Tibial nerve (tissue), 4 donors: ENCODE results near the gene GCNT3. TPM values are rescaled to one million over a fixed set of nuclear protein-coding genes. Genes with fewer than 3 reads are reported as not detected.
A peak's percentile ranks its signal among the peaks of the same experiment; 100 is the strongest.
"Not testable (repeated sequence)": the region's sequence is repeated elsewhere in the genome, so short reads cannot be mapped to it uniquely, and the experiment has no call there.

Experiments
- DNase-seq, 2 donors: peaks; one replicate each; pipeline ENCODE4 v3.0.0-alpha.2; 2019; ENCODE audit warnings: low spot score in 2 of 2
- H3K27ac ChIP-seq, 4 donors: fragments of 200-600 bp; sonication (generic) in 3 of 4; one replicate each; pipeline ENCODE4 v1.5.1; 2017 to 2019; ENCODE audit warnings: mild to moderate bottlenecking in 1 of 4
- H3K27me3 ChIP-seq, 2 donors: fragments of 200-600 bp; sonication (generic) in 1 of 2; one replicate each; pipeline versions ENCODE4 v1.5.1 to v1.6.0; 2017 to 2019
- H3K36me3 ChIP-seq, 3 donors: fragments of 200-600 bp; sonication (generic); one replicate each; pipeline ENCODE4 v1.5.1; 2018 to 2019
- H3K4me1 ChIP-seq, 4 donors: fragments of 200-600 bp; sonication (generic) in 3 of 4; one replicate each; pipeline ENCODE4 v1.5.1; 2017 to 2019
- H3K4me3 ChIP-seq, 4 donors: fragments of 200-600 bp; sonication (generic) in 3 of 4; one replicate each; pipeline ENCODE4 v1.5.1; 2017 to 2019; ENCODE audit warnings: mild to moderate bottlenecking in 1 of 4, moderate library complexity in 1 of 4
- H3K9me3 ChIP-seq, 4 donors: fragments of 200-600 bp; sonication (generic) in 3 of 4; one replicate each; pipeline ENCODE4 v1.5.1; 2017 to 2019
- CTCF ChIP-seq, 5 experiments: fragments of 200-600 bp in 3 of 5; fragments of 450-650 bp in 2 of 5; sonication (generic) in 3 of 5; IDR thresholded peaks; one replicate each; pipeline ENCODE4 v1.5.1; 2016 to 2019; ENCODE audit warnings: antibody characterized with exemption in 5 of 5, mild to moderate bottlenecking in 3 of 5, moderate library complexity in 2 of 5
- EP300 ChIP-seq, 2 donors: sonication (generic); formaldehyde crosslinking; IDR thresholded peaks; one replicate each; pipeline ENCODE4 v1.6.1; 2017; ENCODE audit warnings: antibody characterized with exemption in 2 of 2, mild to moderate bottlenecking in 1 of 2
- POLR2A ChIP-seq, 2 donors: fragments of 450-650 bp; IDR thresholded peaks; one replicate each; pipeline ENCODE4 v1.6.1; 2017; ENCODE audit warnings: antibody characterized with exemption in 2 of 2, mild to moderate bottlenecking in 2 of 2, moderate library complexity in 2 of 2
- WGBS, 2 donors: methylation state at CpG; one replicate each; pipeline ENCODE4 v1.1.5; 2018; 5-methylcytosine and 5-hydroxymethylcytosine counted together
- total RNA-seq, 4 donors: library from RNA; depleted of rRNA; stranded (reverse); fragments of >200 nt; gene quantifications; one replicate each; pipeline ENCODE4 v1.1.0, GENCODE V29; 2016

GCNT3 gene
- total RNA-seq, 4 donors from 2014 or later = not detected

GRCh38 chr15:59636184-59636583, 24.6 kb downstream of the GCNT3 start:
- Histone ChIP-seq H3K36me3 (peaks cover 0 to 44% (median 0%) of the 10 kb centered on the region in 3 donors), H3K4me1 (no peaks in the 10 kb centered on the region), H3K9me3 (no peaks in the 10 kb centered on the region), H3K27ac (no peak overlapping the region), H3K4me3 (no peak overlapping the region), H3K27me3 (no peaks in the 10 kb centered on the region)
- DNase-seq = no peak
- 81 to 82% methylated on average over 3 of the region's 3 CpGs for WGBS, 2 donors
- TF ChIP-seq EP300 (IDR thresholded peaks at IDR 0.05) (no peak), CTCF (IDR thresholded peaks at IDR 0.05) (no peak), POLR2A (IDR thresholded peaks at IDR 0.05) (no peak)

- 88 to 97% methylated on average over 2 of the region's 2 CpGs for WGBS, 2 donors
- not testable (repeated sequence) for DNase-seq, H3K27ac ChIP-seq, H3K4me1 ChIP-seq, H3K27me3 ChIP-seq, H3K9me3 ChIP-seq, H3K4me3 ChIP-seq
- H3K36me3 ChIP-seq = peaks cover 0 to 44% (median 0%) of the 10 kb centered on the region in 3 donors
Observed at GRCh38 chr15:59637507-59637906, 25.9 kb downstream of the GCNT3 start.

GRCh38 chr15:59642351-59642750, 30.8 kb downstream of the GCNT3 start:
- no peaks in the 10 kb centered on the region for H3K4me1 ChIP-seq
- WGBS, 2 donors = 65 to 70% methylated on average over 2 of the region's 2 CpGs
- H3K4me3 ChIP-seq = no peak overlapping the region
- no peaks in the 10 kb centered on the region for H3K27me3 ChIP-seq
- no peak for TF ChIP-seq POLR2A (IDR thresholded peaks at IDR 0.05)
- TF ChIP-seq CTCF (IDR thresholded peaks at IDR 0.05) = peak in 1 of 5 experiments; percentile 17
- no peak for TF ChIP-seq EP300 (IDR thresholded peaks at IDR 0.05)
- H3K9me3 ChIP-seq = no peaks in the 10 kb centered on the region
- H3K36me3 ChIP-seq = peaks cover 0 to 67% (median 0%) of the 10 kb centered on the region in 3 donors
- no peak overlapping the region for H3K27ac ChIP-seq
- no peak for DNase-seq

GRCh38 chr15:59644756-59645155, 33.2 kb downstream of the GCNT3 start:
- Histone ChIP-seq H3K27ac (no peak overlapping the region), H3K4me1 (no peaks in the 10 kb centered on the region), H3K36me3 (peaks cover 0 to 65% (median 0%) of the 10 kb centered on the region in 3 donors), H3K9me3 (no peaks in the 10 kb centered on the region), H3K27me3 (no peaks in the 10 kb centered on the region), H3K4me3 (no peak overlapping the region)
- 85 to 90% methylated on average over 4 of the region's 4 CpGs for WGBS, 2 donors
- DNase-seq = no peak
- TF ChIP-seq CTCF (IDR thresholded peaks at IDR 0.05) (no peak), POLR2A (IDR thresholded peaks at IDR 0.05) (no peak), EP300 (IDR thresholded peaks at IDR 0.05) (no peak)

GRCh38 chr15:59645812-59646211, 34.2 kb downstream of the GCNT3 start:
- not testable (repeated sequence) for DNase-seq, H3K9me3 ChIP-seq, H3K4me1 ChIP-seq, H3K27me3 ChIP-seq, H3K4me3 ChIP-seq, H3K27ac ChIP-seq
- 97 to 98% methylated on average over 9 of the region's 9 CpGs for WGBS, 2 donors
- H3K36me3 ChIP-seq = peaks cover 0 to 68% (median 3%) of the 10 kb centered on the region in 3 donors

- no peak overlapping the region for H3K27ac ChIP-seq
- no peaks in the 10 kb centered on the region for H3K27me3 ChIP-seq
- no peak for DNase-seq
- peaks cover 0 to 73% (median 3%) of the 10 kb centered on the region in 3 donors for H3K36me3 ChIP-seq
- no peak for TF ChIP-seq EP300 (IDR thresholded peaks at IDR 0.05)
- no peak for TF ChIP-seq CTCF (IDR thresholded peaks at IDR 0.05)
- no peak for TF ChIP-seq POLR2A (IDR thresholded peaks at IDR 0.05)
- 98 to 100% methylated on average over 1 of the region's 1 CpG for WGBS, 2 donors
- no peaks in the 10 kb centered on the region for H3K4me1 ChIP-seq
- no peak overlapping the region for H3K4me3 ChIP-seq
- H3K9me3 ChIP-seq = no peaks in the 10 kb centered on the region
Observed at GRCh38 chr15:59646277-59646676, 34.7 kb downstream of the GCNT3 start.
